Activated CD4-positive, CD25-positive, alpha-beta regulatory T cell treated with anti-CD3 and anti-CD28 coated beads, Interleukin-2, amount 50 U/mL, for 72 hours (primary cell): ENCODE measurements around the gene COL27A1.

Experiments used
- DNase-seq: peaks from one replicate; pipeline ENCODE4 v3.0.0; 2021

COL27A1 gene

GRCh38 chr9:114155263-114155994 lies at the start of gene COL27A1:
Gene COL27A1 (plus strand): TSS chr9:114155537. CDS start chr9:114155951, 414 bp downstream.
- peak; percentile 82 for DNase-seq

GRCh38 chr9:114107286-114108001 lies 47.9 kb upstream of the COL27A1 start:
- no peak for DNase-seq

- DNase-seq: peak; percentile 56
Measured at GRCh38 chr9:114108016-114108833, 47.1 kb upstream of the COL27A1 start.

GRCh38 chr9:114109124-114109523 lies 46.2 kb upstream of the COL27A1 start:
- DNase-seq: no peak

- DNase-seq: no peak
Measured at GRCh38 chr9:114110180-114110579, 45.2 kb upstream of the COL27A1 start.

GRCh38 chr9:114112325-114112724 lies 43.0 kb upstream of the COL27A1 start:
- DNase-seq: no peak

GRCh38 chr9:114112778-114113584 lies 42.4 kb upstream of the COL27A1 start:
- no peak for DNase-seq

- DNase-seq: no peak
Measured at GRCh38 chr9:114114364-114114763, 41.0 kb upstream of the COL27A1 start.

GRCh38 chr9:114115654-114116125 lies 39.6 kb upstream of the COL27A1 start:
- no peak for DNase-seq

GRCh38 chr9:114116126-114116747 lies 39.1 kb upstream of the COL27A1 start:
- DNase-seq: no peak

GRCh38 chr9:114117614-114117995 lies 37.7 kb upstream of the COL27A1 start:
- no peak for DNase-seq

- no peak for DNase-seq
Measured at GRCh38 chr9:114117996-114118830, 37.1 kb upstream of the COL27A1 start.

GRCh38 chr9:114119242-114120191 lies 35.8 kb upstream of the COL27A1 start:
- DNase-seq: no peak

- DNase-seq: no peak
Measured at GRCh38 chr9:114120192-114121014, 34.9 kb upstream of the COL27A1 start.

- DNase-seq: no peak
Measured at GRCh38 chr9:114121227-114122135, 33.9 kb upstream of the COL27A1 start.

GRCh38 chr9:114122136-114123027 lies 33.0 kb upstream of the COL27A1 start:
- DNase-seq: no peak
